Measurements from ENCODE around the gene BRIP1. TPM values are rescaled to one million over a fixed set of nuclear protein-coding genes. Genes with fewer than 3 reads are reported as not detected.

Gene BRIP1
- total and polyA plus RNA-seq, 9 of the 15 experiments (the other 6 are each of a cell fraction or from before 2014, with no cell fraction given) = 2.4 to 17.5 (median 11.2) TPM

DNA sequence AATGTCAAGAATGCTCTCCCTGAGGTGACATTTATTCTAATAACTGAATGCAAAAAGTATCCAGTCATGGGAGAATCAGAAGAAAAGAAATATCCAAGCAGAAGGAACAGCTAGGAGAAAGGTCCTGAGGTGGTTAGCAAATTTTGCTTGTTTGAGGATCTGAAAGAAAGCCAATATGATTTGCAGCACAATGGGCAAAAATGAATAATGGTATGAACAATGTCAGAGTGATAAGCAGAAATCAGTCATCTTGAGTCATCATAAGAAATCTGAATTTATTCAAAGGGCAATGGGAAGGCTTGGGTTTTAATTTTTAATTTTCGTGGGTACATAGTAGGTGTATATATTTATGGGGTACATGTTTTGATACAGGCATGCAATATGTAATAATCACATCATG is 68.5 kb downstream of the BRIP1 start:
- ChIA-PET POLR2A (no interaction called here), CTCF (ENCODE audit: low intra/inter-chr PET ratio) (no interaction called here)
- Histone ChIP-seq H3K27me3 (ENCODE audit: control insufficient read depth in 2 of 2, insufficient read depth in 2 of 2, low read length in 2 of 2) (no peaks in the 10 kb centered on the region), H2AFZ (ENCODE audit: low read depth, low read length) (no peak overlapping the region), H3K4me2 (ENCODE audit: insufficient read depth, low read length) (no peak overlapping the region), H4K20me1 (replicated peaks; ENCODE audit: control insufficient read depth, insufficient read depth, low read length) (no peaks in the 10 kb centered on the region), H3K9me3 (replicated peaks; ENCODE audit: control insufficient read depth, insufficient read depth, low read depth, low read length) (no peaks in the 10 kb centered on the region), H3K27ac (ENCODE audit: extremely low read depth, low read depth, low read length) (no peak overlapping the region), H3K36me3 (ENCODE audit: control insufficient read depth, insufficient read depth, low read length) (peaks cover 40% of the 10 kb centered on the region; the same call in 1 of the 3 replicates), H3K4me1 (replicated peaks in 1 of 2; ENCODE audit: control insufficient read depth in 2 of 2, insufficient read depth in 2 of 2, low read length in 2 of 2) (no peaks in the 10 kb centered on the region), H3K79me2 (ENCODE audit: control insufficient read depth, insufficient read depth, low read length) (no peaks in the 10 kb centered on the region), H3K9me1 (ENCODE audit: control insufficient read depth, insufficient read depth, low read length) (no peaks in the 10 kb centered on the region), H3K4me3 (no peak overlapping the region), H3K9ac (ENCODE audit: insufficient read depth in 1 of 2, low read depth in 2 of 2, low read length in 2 of 2) (no peak overlapping the region)
- 43% methylated on average over 1 of the region's 1 CpG for WGBS (ENCODE audit: insufficient coverage, low coverage, missing lambda C conversion rate)
- TF ChIP-seq SP2 (IDR thresholded peaks at IDR 0.05; ENCODE audit: extremely low read depth, low read depth, low read length, poor library complexity, severe bottlenecking) (no peak), HDAC1 (IDR thresholded peaks at IDR 0.05) (no peak), EWSR1 (IDR thresholded peaks at IDR 0.05; ENCODE audit: borderline replicate concordance, low read depth, partially characterized antibody) (peak; percentile 83), TGIF2 (CRISPR knock-in tag; IDR thresholded peaks at IDR 0.05) (no peak), DPF2 (IDR thresholded peaks at IDR 0.05) (no peak), HDAC3 (IDR thresholded peaks at IDR 0.05; ENCODE audit: borderline replicate concordance, partially characterized antibody) (no peak), HDGF (IDR thresholded peaks at IDR 0.05) (no peak), BCLAF1 (IDR thresholded peaks at IDR 0.05; ENCODE audit: borderline replicate concordance in 1 of 2, control insufficient read depth in 1 of 2, low read depth in 2 of 2, low read length in 1 of 2) (peak in 1 of 2 experiments; percentile 11; a peak in 1 of 4 replicates), POU5F1 (IDR thresholded peaks at IDR 0.05; ENCODE audit: borderline replicate concordance, low read depth, low read length, partially characterized antibody) (no peak), MYNN (IDR thresholded peaks at IDR 0.05) (no peak), MYNN (CRISPR knock-in tag; IDR thresholded peaks at IDR 0.05) (no peak)
- TF ChIP-seq, protein P1, sequence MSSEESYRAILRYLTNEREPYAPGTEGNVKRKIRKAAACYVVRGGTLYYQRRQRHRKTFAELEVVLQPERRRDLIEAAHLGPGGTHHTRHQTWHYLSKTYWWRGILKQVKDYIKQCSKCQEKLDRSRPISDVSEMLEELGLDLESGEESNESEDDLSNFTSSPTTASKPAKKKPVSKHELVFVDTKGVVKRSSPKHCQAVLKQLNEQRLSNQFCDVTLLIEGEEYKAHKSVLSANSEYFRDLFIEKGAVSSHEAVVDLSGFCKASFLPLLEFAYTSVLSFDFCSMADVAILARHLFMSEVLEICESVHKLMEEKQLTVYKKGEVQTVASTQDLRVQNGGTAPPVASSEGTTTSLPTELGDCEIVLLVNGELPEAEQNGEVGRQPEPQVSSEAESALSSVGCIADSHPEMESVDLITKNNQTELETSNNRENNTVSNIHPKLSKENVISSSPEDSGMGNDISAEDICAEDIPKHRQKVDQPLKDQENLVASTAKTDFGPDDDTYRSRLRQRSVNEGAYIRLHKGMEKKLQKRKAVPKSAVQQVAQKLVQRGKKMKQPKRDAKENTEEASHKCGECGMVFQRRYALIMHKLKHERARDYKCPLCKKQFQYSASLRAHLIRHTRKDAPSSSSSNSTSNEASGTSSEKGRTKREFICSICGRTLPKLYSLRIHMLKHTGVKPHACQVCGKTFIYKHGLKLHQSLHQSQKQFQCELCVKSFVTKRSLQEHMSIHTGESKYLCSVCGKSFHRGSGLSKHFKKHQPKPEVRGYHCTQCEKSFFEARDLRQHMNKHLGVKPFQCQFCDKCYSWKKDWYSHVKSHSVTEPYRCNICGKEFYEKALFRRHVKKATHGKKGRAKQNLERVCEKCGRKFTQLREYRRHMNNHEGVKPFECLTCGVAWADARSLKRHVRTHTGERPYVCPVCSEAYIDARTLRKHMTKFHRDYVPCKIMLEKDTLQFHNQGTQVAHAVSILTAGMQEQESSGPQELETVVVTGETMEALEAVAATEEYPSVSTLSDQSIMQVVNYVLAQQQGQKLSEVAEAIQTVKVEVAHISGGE (CRISPR knock-in tag; IDR thresholded peaks at IDR 0.05) = peak in 1 of 3 experiments; percentile 87; a peak in 2 of 6 replicates
- FAIRE-seq = no peak
- no peak for ATAC-seq
- no peak for DNase-seq (ENCODE audit: extremely low read depth in 1 of 4, low spot score in 3 of 4)
- intact Hi-C loops (cut with micrococcal nuclease) = no loop called here
- BruUV-seq (replicated peaks) = no TSS peak
- in situ Hi-C loops (cut with MboI) = no loop called here
